Adipose tissue (tissue), 3 donors: ENCODE data around the gene R3HDM2. TPM values are rescaled to one million over a fixed set of nuclear protein-coding genes. Genes with fewer than 3 reads are reported as not detected.
"Not testable (repeated sequence)": the region's sequence is repeated elsewhere in the genome, so short reads cannot be mapped to it uniquely, and the experiment has no call there.

Source experiments
- H3K27ac ChIP-seq: one replicate; pipeline ENCODE4 v1.5.1; 2013; ENCODE audit warnings: low read depth, low read length
- WGBS, 3 donors: extraction: QIAGEN DNeasy Blood & Tissue Kit; methylation state at CpG; one replicate each; pipeline ENCODE4 v1.1.7; 2013; 5-methylcytosine and 5-hydroxymethylcytosine counted together
- polyA plus RNA-seq, 3 donors: library from polyadenylated mRNA; stranded (reverse); fragments of 200-250 nt; gene quantifications; one replicate each; pipeline ENCODE4 v1.2.3, GENCODE V29; 2013
- donor health status: healthy with polysubstance abuse.
- donor health status: Bipolar disorder and iron deficiency.
- donor health status: healthy.

Gene R3HDM2
- polyA plus RNA-seq, 3 donors: 11.7 to 24.2 (median 18.1) TPM

- H3K27ac ChIP-seq: no peak overlapping the region
- WGBS, 3 donors: 94 to 99% (median 96%) methylated on average over 3 of the region's 3 CpGs
These were observed 64.5 kb downstream of the R3HDM2 start for GRCh38 chr12:57366315-57366714.

GRCh38 chr12:57364156-57364555, 66.7 kb downstream of the R3HDM2 start:
- WGBS, 3 donors: 94 to 98% (median 98%) methylated on average over 5 of the region's 5 CpGs
- H3K27ac ChIP-seq: not testable (repeated sequence)

- 95 to 97% (median 95%) methylated on average over 8 of the region's 8 CpGs for WGBS, 3 donors
These were observed 70.4 kb downstream of the R3HDM2 start for GRCh38 chr12:57360468-57360867.

GRCh38 chr12:57358646-57359045, 72.2 kb downstream of the R3HDM2 start:
- H3K27ac ChIP-seq: no peak overlapping the region

More at GRCh38 chr12:57360468-57360867, 70.4 kb downstream of the R3HDM2 start:
- H3K27ac ChIP-seq: no peak overlapping the region

GRCh38 chr12:57355734-57356133, 75.1 kb downstream of the R3HDM2 start:
- H3K27ac ChIP-seq: no peak overlapping the region

More at GRCh38 chr12:57358646-57359045, 72.2 kb downstream of the R3HDM2 start:
- WGBS, 3 donors: 96 to 98% (median 96%) methylated on average over 4 of the region's 4 CpGs

- 87 to 97% (median 91%) methylated on average over 3 of the region's 3 CpGs for WGBS, 3 donors
- H3K27ac ChIP-seq: no peak overlapping the region
These were observed 78.7 kb downstream of the R3HDM2 start for GRCh38 chr12:57352166-57352565.

GRCh38 chr12:57347284-57347683, 83.6 kb downstream of the R3HDM2 start:
- H3K27ac ChIP-seq: no peak overlapping the region

GRCh38 chr12:57343703-57344378, 87.0 kb downstream of the R3HDM2 start:
- 87 to 91% (median 88%) methylated on average over 7 of the region's 7 CpGs for WGBS, 3 donors
- no peak overlapping the region for H3K27ac ChIP-seq

GRCh38 chr12:57342207-57342691, 88.6 kb downstream of the R3HDM2 start:
- WGBS, 3 donors: 41 to 56% (median 54%) methylated on average over 7 of the region's 7 CpGs
- no peak overlapping the region for H3K27ac ChIP-seq

GRCh38 chr12:57341275-57341990, 89.4 kb downstream of the R3HDM2 start:
- H3K27ac ChIP-seq: no peak overlapping the region
- 69 to 79% (median 75%) methylated on average over 7 of the region's 7 CpGs for WGBS, 3 donors

GRCh38 chr12:57340104-57340503, 90.7 kb downstream of the R3HDM2 start:
- 3 to 18% (median 8%) methylated on average over 3 of the region's 3 CpGs for WGBS, 3 donors
- H3K27ac ChIP-seq: no peak overlapping the region

GRCh38 chr12:57336299-57336698, 94.5 kb downstream of the R3HDM2 start:
- not testable (repeated sequence) for H3K27ac ChIP-seq
- WGBS, 3 donors: 96 to 97% (median 97%) methylated on average over 4 of the region's 4 CpGs

- WGBS, 3 donors: 95 to 97% (median 96%) methylated on average over 1 of the region's 1 CpG
These were observed 96.6 kb downstream of the R3HDM2 start for GRCh38 chr12:57334219-57334618.

GRCh38 chr12:57332646-57333312, 98.1 kb downstream of the R3HDM2 start:
- H3K27ac ChIP-seq: no peak overlapping the region
- 85 to 96% (median 87%) methylated on average over 3 of the region's 3 CpGs for WGBS, 3 donors

More at GRCh38 chr12:57334219-57334618, 96.6 kb downstream of the R3HDM2 start:
- no peak overlapping the region for H3K27ac ChIP-seq

- 76 to 88% (median 81%) methylated on average over 5 of the region's 5 CpGs for WGBS, 3 donors
These were observed 99.9 kb downstream of the R3HDM2 start for GRCh38 chr12:57330992-57331391.

GRCh38 chr12:57329219-57329618, 101.6 kb downstream of the R3HDM2 start:
- no peak overlapping the region for H3K27ac ChIP-seq
- 86 to 96% (median 95%) methylated on average over 4 of the region's 4 CpGs for WGBS, 3 donors

More at GRCh38 chr12:57330992-57331391, 99.9 kb downstream of the R3HDM2 start:
- no peak overlapping the region for H3K27ac ChIP-seq

GRCh38 chr12:57325395-57325794, 105.4 kb downstream of the R3HDM2 start:
- H3K27ac ChIP-seq: no peak overlapping the region

- no peak overlapping the region for H3K27ac ChIP-seq
- WGBS, 3 donors: 71 to 87% (median 79%) methylated on average over 3 of the region's 3 CpGs
These were observed 107.4 kb downstream of the R3HDM2 start for GRCh38 chr12:57323416-57323815.

GRCh38 chr12:57320639-57321038, 110.2 kb downstream of the R3HDM2 start:
- WGBS, 3 donors: 69 to 77% (median 76%) methylated on average over 2 of the region's 2 CpGs
- no peak overlapping the region for H3K27ac ChIP-seq
